H9 (cell line): ENCODE data around the gene ASTL. TPM values are rescaled to one million over a fixed set of nuclear protein-coding genes. Genes with fewer than 3 reads are reported as not detected.

Experiments used
- DNase-seq: peaks from one replicate; pipeline ENCODE4 v3.0.0-alpha.2; 2017
- H2AFZ ChIP-seq: one replicate; pipeline ENCODE4 v1.6.1; 2013; ENCODE audit warnings: mild to moderate bottlenecking, low read length, control low read depth, moderate library complexity
- H2AK5ac ChIP-seq: 2 replicates; pipeline ENCODE4 v1.6.1; 2013; ENCODE audit warnings: low read length, control low read depth, mixed read lengths; ENCODE audit not compliant: insufficient read length
- H2BK120ac ChIP-seq: one replicate; pipeline ENCODE4 v1.6.1; 2013; ENCODE audit warnings: low read depth, mild to moderate bottlenecking, low read length, control low read depth, inconsistent platforms; ENCODE audit not compliant: poor library complexity, severe bottlenecking
- H2BK12ac ChIP-seq: 2 replicates; pipeline ENCODE4 v1.6.1; 2013; ENCODE audit warnings: low read length, control low read depth, mixed read lengths, low read depth; ENCODE audit not compliant: insufficient read length
- H2BK15ac ChIP-seq: 2 replicates; pipeline ENCODE4 v1.6.1; 2013; ENCODE audit warnings: low read depth, low read length, control low read depth
- H2BK20ac ChIP-seq: one replicate; pipeline ENCODE4 v1.6.1; 2013; ENCODE audit warnings: low read depth, mild to moderate bottlenecking, low read length, control low read depth, inconsistent platforms; ENCODE audit not compliant: poor library complexity, severe bottlenecking
- H2BK5ac ChIP-seq: 2 replicates; pipeline ENCODE4 v1.6.1; 2013; ENCODE audit warnings: low read length, control low read depth, mixed read lengths; ENCODE audit not compliant: insufficient read length
- H3K14ac ChIP-seq: 2 replicates; pipeline ENCODE4 v1.6.1; 2013; ENCODE audit warnings: low read length, control low read depth; ENCODE audit not compliant: insufficient read depth
- H3K18ac ChIP-seq: 2 replicates; pipeline ENCODE4 v1.6.1; 2013; ENCODE audit warnings: low read depth, mild to moderate bottlenecking, mixed read lengths, low read length, control low read depth; ENCODE audit not compliant: insufficient read length
- H3K23ac ChIP-seq: 2 replicates; pipeline ENCODE4 v1.6.1; 2013; ENCODE audit warnings: low read length, control low read depth, mixed read lengths, low read depth; ENCODE audit not compliant: insufficient read length
- H3K23me2 ChIP-seq: 2 replicates; pipeline ENCODE4 v1.6.1; 2013; ENCODE audit warnings: low read depth, mild to moderate bottlenecking, mixed read lengths, low read length, control low read depth; ENCODE audit not compliant: insufficient read length, poor library complexity, severe bottlenecking
- H3K27ac ChIP-seq: 2 replicates; pipeline ENCODE4 v1.5.1; 2013; ENCODE audit warnings: low read length, control low read depth, mixed read lengths, low read depth; ENCODE audit not compliant: insufficient read length
- H3K27me3 ChIP-seq: 2 replicates; pipeline ENCODE4 v1.6.1; 2013; ENCODE audit warnings: low read length, control low read depth, inconsistent platforms; ENCODE audit not compliant: insufficient read depth
- H3K4ac ChIP-seq: 2 replicates; pipeline ENCODE4 v1.6.1; 2013; ENCODE audit warnings: low read depth, mild to moderate bottlenecking, control low read depth, inconsistent platforms, low read length, moderate library complexity
- H3K4me1 ChIP-seq: 2 replicates; pipeline ENCODE4 v1.6.1; 2013; ENCODE audit warnings: low read length, control low read depth, inconsistent platforms; ENCODE audit not compliant: insufficient read depth
- H3K4me2 ChIP-seq: 2 replicates; pipeline ENCODE4 v1.6.1; 2013; ENCODE audit warnings: low read length, control low read depth, mixed read lengths; ENCODE audit not compliant: insufficient read length, insufficient read depth
- H3K56ac ChIP-seq: 2 replicates; pipeline ENCODE4 v1.6.1; 2013; ENCODE audit warnings: low read depth, mild to moderate bottlenecking, mixed read lengths, low read length, control low read depth; ENCODE audit not compliant: insufficient read length
- H3K79me1 ChIP-seq: 2 replicates; pipeline ENCODE4 v1.6.1; 2013; ENCODE audit warnings: low read depth, mild to moderate bottlenecking, moderate library complexity, low read length, control low read depth, inconsistent platforms; ENCODE audit not compliant: insufficient read depth, poor library complexity, severe bottlenecking
- H3K79me2 ChIP-seq: 2 replicates; pipeline ENCODE4 v1.6.1; 2013; ENCODE audit warnings: low read length, control low read depth, inconsistent platforms; ENCODE audit not compliant: insufficient read depth
- H3K9ac ChIP-seq: 2 replicates; pipeline ENCODE4 v1.6.1; 2013; ENCODE audit warnings: low read length, control low read depth, mixed read lengths; ENCODE audit not compliant: insufficient read length; ENCODE audit errors: extremely low read depth
- H3K9me3 ChIP-seq: one replicate; pipeline ENCODE4 v1.6.1; 2013; ENCODE audit warnings: low read depth, low read length, inconsistent platforms; ENCODE audit not compliant: control insufficient read depth
- H3T11ph ChIP-seq: one replicate; pipeline ENCODE4 v1.6.1; 2013; ENCODE audit warnings: mild to moderate bottlenecking, low read length, control low read depth, inconsistent platforms
- H4K20me1 ChIP-seq: one replicate; pipeline ENCODE4 v1.6.1; 2013; ENCODE audit not compliant: control insufficient read depth, insufficient read length, insufficient read depth
- H4K5ac ChIP-seq: 2 replicates; pipeline ENCODE4 v1.6.1; 2013; ENCODE audit warnings: low read depth, mild to moderate bottlenecking, mixed read lengths, low read length, control low read depth; ENCODE audit not compliant: insufficient read length
- H4K8ac ChIP-seq: replicated peaks from 2 replicates; pipeline ENCODE4 v1.6.1; 2013; ENCODE audit warnings: low read length, control low read depth, mixed read lengths, low read depth; ENCODE audit not compliant: insufficient read length
- H4K91ac ChIP-seq: 2 replicates; pipeline ENCODE4 v1.6.1; 2013; ENCODE audit warnings: low read depth, mild to moderate bottlenecking, moderate library complexity, mixed read lengths, low read length, control low read depth; ENCODE audit not compliant: insufficient read length
- H3K27ac Mint-ChIP-seq, 3 experiments: 2 replicates in 2 of 3; 3 replicates in 1 of 3; pipeline ENCODE4 v1.8.0; 2020 to 2021; ENCODE audit warnings: mixed read lengths in 3 of 3, mild to moderate bottlenecking in 1 of 3, moderate library complexity in 1 of 3
- H3K27me3 Mint-ChIP-seq: 2 replicates; pipeline ENCODE4 v1.8.0; 2021; ENCODE audit warnings: low read depth, mild to moderate bottlenecking, moderate library complexity, mixed read lengths
- H3K36me3 Mint-ChIP-seq, 3 experiments: 2 replicates in 2 of 3; 3 replicates in 1 of 3; pipeline ENCODE4 v1.8.0; 2020 to 2021; ENCODE audit warnings: low read depth in 3 of 3, mixed read lengths in 3 of 3; ENCODE audit not compliant: insufficient read depth in 1 of 3
- H3K4me1 Mint-ChIP-seq, 2 experiments: 2 replicates each; pipeline ENCODE4 v1.8.0; 2020; ENCODE audit warnings: mixed read lengths in 2 of 2
- H3K4me3 Mint-ChIP-seq, 2 experiments: 2 replicates in 1 of 2; 3 replicates in 1 of 2; pipeline ENCODE4 v1.8.0; 2020 to 2021; ENCODE audit warnings: mild to moderate bottlenecking in 2 of 2, mixed read lengths in 2 of 2, moderate library complexity in 1 of 2
- H3K9me3 Mint-ChIP-seq, 2 experiments: 2 replicates in 1 of 2; 3 replicates in 1 of 2; pipeline ENCODE4 v1.8.0; 2020; ENCODE audit warnings: mild to moderate bottlenecking in 2 of 2, mixed read lengths in 2 of 2, moderate library complexity in 1 of 2
- WGBS: extraction: QIAGEN DNeasy Blood & Tissue Kit; methylation state at CpG from one replicate; pipeline ENCODE4 v1.1.7; 2013; ENCODE audit warnings: missing lambda C conversion rate, low lambda C conversion rate, mixed read lengths; ENCODE audit not compliant: insufficient read length; ENCODE audit errors: extremely low coverage; 5-methylcytosine and 5-hydroxymethylcytosine counted together
- total RNA-seq: library from RNA; stranded (reverse); gene quantifications from 2 replicates; pipeline ENCODE4 v1.2.1, GENCODE V29; 2021
- TF ChIP-seq, protein P1 (sequence below): fragments of 200-600 bp; sonication (generic); conservative IDR thresholded peaks from 3 replicates; pipeline ENCODE4 v1.8.0; 2021; ENCODE audit warnings: antibody characterized with exemption, mild to moderate bottlenecking

ASTL gene
- total RNA-seq, 1 experiment from 2014 or later = 0.81 TPM

DNA sequence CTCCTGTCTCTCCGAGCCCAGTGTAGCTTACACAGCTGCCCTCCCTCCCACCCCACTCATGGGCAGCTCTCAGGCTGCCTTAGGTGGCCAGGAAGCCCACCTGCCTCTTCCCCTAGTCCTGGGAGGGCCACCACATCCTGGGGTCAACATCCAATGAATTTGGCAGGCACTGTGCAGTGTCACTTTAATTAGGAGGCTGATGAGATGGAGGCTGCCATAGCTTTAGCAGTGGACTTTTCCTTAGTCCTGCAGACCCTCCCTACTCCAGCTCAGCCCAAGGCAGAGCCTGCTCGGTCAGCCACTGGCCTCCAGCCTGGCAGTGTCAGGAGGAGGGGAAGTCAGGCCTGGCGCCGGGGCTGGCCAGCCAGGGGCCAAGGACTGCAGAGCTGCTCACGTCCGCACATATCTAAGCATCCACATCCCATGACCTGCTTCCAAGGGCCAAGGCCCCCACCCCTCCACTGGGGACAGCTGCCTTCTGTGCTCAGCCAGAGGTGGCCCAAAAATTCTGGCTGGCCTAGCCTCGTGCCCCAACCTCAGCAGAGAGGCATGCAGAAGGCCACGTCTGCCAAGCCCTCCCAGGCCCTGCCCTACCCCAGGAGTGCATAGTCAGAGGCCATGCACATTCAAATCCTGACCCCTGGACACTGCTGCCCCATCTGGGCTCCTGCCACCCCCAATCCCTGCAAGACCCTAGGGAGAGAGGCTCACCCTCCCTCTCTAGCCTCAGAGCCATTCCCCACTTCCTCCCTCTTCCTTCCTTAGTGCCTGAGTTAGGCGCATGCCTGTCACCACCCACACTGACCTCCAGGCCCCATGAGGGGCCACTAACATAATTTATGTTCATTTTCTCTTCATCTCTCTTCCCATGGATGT, 55.0 kb downstream of the ASTL start:
- no CpG with 5 or more reads among the region's 9 CpGs for WGBS
- Histone ChIP-seq H3K23ac (no peak overlapping the region), H4K8ac (no peak overlapping the region), H2BK15ac (no peak overlapping the region), H3K9me3 (no peaks in the 10 kb centered on the region), H3K4me2 (no peak overlapping the region), H3K9ac (no peak overlapping the region), H3K23me2 (no peaks in the 10 kb centered on the region), H3K27ac (no peak overlapping the region), H3K18ac (no peak overlapping the region), H2AK5ac (no peak overlapping the region), H3T11ph (no peak overlapping the region), H2BK20ac (no peak overlapping the region), H2BK120ac (no peak overlapping the region), H2AFZ (no peak overlapping the region), H3K27me3 (no peaks in the 10 kb centered on the region), H3K79me2 (no peaks in the 10 kb centered on the region), H3K4ac (no peak overlapping the region), H3K79me1 (no peaks in the 10 kb centered on the region), H4K20me1 (no peaks in the 10 kb centered on the region), H4K91ac (no peak overlapping the region), H4K5ac (no peak overlapping the region), H2BK12ac (no peak overlapping the region), H3K4me1 (no peaks in the 10 kb centered on the region), H3K14ac (no peak overlapping the region), H2BK5ac (no peak overlapping the region), H3K56ac (no peak overlapping the region)
- Mint-ChIP-seq H3K27ac (no peak overlapping the region; a peak in 3 of 7 replicates), H3K4me1 (no peaks in the 10 kb centered on the region), H3K27me3 (peaks cover 7% of the 10 kb centered on the region; the same call in 1 of the 2 replicates), H3K36me3 (no peaks in the 10 kb centered on the region; a peak in 1 of 7 replicates), H3K9me3 (peaks cover 0 to 2% of the 10 kb centered on the region in 2 experiments; a peak in 1 of 5 replicates), H3K4me3 (no peak overlapping the region)
- DNase-seq = no peak
- TF ChIP-seq, protein P1, sequence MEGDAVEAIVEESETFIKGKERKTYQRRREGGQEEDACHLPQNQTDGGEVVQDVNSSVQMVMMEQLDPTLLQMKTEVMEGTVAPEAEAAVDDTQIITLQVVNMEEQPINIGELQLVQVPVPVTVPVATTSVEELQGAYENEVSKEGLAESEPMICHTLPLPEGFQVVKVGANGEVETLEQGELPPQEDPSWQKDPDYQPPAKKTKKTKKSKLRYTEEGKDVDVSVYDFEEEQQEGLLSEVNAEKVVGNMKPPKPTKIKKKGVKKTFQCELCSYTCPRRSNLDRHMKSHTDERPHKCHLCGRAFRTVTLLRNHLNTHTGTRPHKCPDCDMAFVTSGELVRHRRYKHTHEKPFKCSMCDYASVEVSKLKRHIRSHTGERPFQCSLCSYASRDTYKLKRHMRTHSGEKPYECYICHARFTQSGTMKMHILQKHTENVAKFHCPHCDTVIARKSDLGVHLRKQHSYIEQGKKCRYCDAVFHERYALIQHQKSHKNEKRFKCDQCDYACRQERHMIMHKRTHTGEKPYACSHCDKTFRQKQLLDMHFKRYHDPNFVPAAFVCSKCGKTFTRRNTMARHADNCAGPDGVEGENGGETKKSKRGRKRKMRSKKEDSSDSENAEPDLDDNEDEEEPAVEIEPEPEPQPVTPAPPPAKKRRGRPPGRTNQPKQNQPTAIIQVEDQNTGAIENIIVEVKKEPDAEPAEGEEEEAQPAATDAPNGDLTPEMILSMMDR = no peak
